ENCODE results near the gene POU6F2.

GRCh38 chr7:39062811-39063210 is 85.1 kb downstream of the POU6F2 start:
- TF ChIP-seq POLR2A (IDR thresholded peaks at IDR 0.05) (no peak), POLR2AphosphoS5 (IDR thresholded peaks at IDR 0.05) (no peak)
- TF ChIP-seq, protein P1, sequence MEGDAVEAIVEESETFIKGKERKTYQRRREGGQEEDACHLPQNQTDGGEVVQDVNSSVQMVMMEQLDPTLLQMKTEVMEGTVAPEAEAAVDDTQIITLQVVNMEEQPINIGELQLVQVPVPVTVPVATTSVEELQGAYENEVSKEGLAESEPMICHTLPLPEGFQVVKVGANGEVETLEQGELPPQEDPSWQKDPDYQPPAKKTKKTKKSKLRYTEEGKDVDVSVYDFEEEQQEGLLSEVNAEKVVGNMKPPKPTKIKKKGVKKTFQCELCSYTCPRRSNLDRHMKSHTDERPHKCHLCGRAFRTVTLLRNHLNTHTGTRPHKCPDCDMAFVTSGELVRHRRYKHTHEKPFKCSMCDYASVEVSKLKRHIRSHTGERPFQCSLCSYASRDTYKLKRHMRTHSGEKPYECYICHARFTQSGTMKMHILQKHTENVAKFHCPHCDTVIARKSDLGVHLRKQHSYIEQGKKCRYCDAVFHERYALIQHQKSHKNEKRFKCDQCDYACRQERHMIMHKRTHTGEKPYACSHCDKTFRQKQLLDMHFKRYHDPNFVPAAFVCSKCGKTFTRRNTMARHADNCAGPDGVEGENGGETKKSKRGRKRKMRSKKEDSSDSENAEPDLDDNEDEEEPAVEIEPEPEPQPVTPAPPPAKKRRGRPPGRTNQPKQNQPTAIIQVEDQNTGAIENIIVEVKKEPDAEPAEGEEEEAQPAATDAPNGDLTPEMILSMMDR (IDR thresholded peaks at IDR 0.05): no peak

All from transverse colon (tissue), 4 donors.